NB4 (cell line): ENCODE results near the gene TBC1D1.

Experiments
- CTCF ChIP-seq: IDR thresholded peaks from one replicate; pipeline ENCODE4 v1.5.1; 2012; ENCODE audit warnings: low read depth, low read length
- MAX ChIP-seq: IDR thresholded peaks from 2 replicates; pipeline ENCODE4 v1.6.1; 2011; ENCODE audit warnings: low read depth, low read length
- POLR2A ChIP-seq: IDR thresholded peaks from 2 replicates; pipeline ENCODE4 v1.6.1; 2011; ENCODE audit warnings: mild to moderate bottlenecking; ENCODE audit not compliant: insufficient read length; ENCODE audit errors: extremely low read depth

- no peak for TF ChIP-seq CTCF
- no peak for TF ChIP-seq MAX
- TF ChIP-seq POLR2A = no peak
Measured at GRCh38 chr4:38122060-38122459, 231.2 kb downstream of the TBC1D1 start.
